Hematopoietic multipotent progenitor cell treated with erythropoietin and hydrocortisone succinate and interleukin-3 and kit ligand, for 8 days (in vitro differentiated cells): Measurements from ENCODE around the gene ABCF3.
A peak's percentile ranks its signal among the peaks of the same experiment; 100 is the strongest.

Experiments used
- DNase-seq: peaks from one replicate; pipeline ENCODE4 v3.0.0-alpha.2; 2015

Gene ABCF3

GRCh38 chr3:184189421-184189820 lies 3.4 kb downstream of the ABCF3 start:
- no peak for DNase-seq

- DNase-seq, result no peak
These were observed 6.9 kb downstream of the ABCF3 start for GRCh38 chr3:184192889-184193288.

- DNase-seq, result no peak
These were observed 8.1 kb downstream of the ABCF3 start for GRCh38 chr3:184193991-184194539.

- DNase-seq, result no peak
These were observed 10.5 kb downstream of the ABCF3 start for GRCh38 chr3:184196536-184196935.

GRCh38 chr3:184198509-184198908 lies 12.5 kb downstream of the ABCF3 start:
- DNase-seq, result no peak

- DNase-seq, result no peak
These were observed 14.8 kb downstream of the ABCF3 start for GRCh38 chr3:184200825-184201224.

GRCh38 chr3:184203526-184203925 lies 17.5 kb downstream of the ABCF3 start:
- no peak for DNase-seq

- no peak for DNase-seq
These were observed 23.3 kb downstream of the ABCF3 start for GRCh38 chr3:184209146-184209923.

- DNase-seq, result peak; percentile 70
These were observed 25.3 kb downstream of the ABCF3 start for GRCh38 chr3:184211297-184211696.

GRCh38 chr3:184211718-184212117 lies 25.7 kb downstream of the ABCF3 start:
- DNase-seq, result no peak

- DNase-seq, result no peak
These were observed 32.8 kb downstream of the ABCF3 start for GRCh38 chr3:184218814-184219213.

- no peak for DNase-seq
These were observed 36.5 kb downstream of the ABCF3 start for GRCh38 chr3:184222521-184222920.

GRCh38 chr3:184223946-184224345 lies 37.9 kb downstream of the ABCF3 start:
- no peak for DNase-seq

GRCh38 chr3:184227481-184227935 lies 41.5 kb downstream of the ABCF3 start:
- peak; percentile 59 for DNase-seq

GRCh38 chr3:184228376-184229137 lies 42.6 kb downstream of the ABCF3 start:
- no peak for DNase-seq

- peak; percentile 65 for DNase-seq
These were observed 43.5 kb downstream of the ABCF3 start, which contains the start of gene VWA5B2 for GRCh38 chr3:184229394-184230080. Gene VWA5B2 (plus strand): TSS chr3:184229585. CDS start chr3:184230529, 944 bp downstream.

- DNase-seq, result peak; percentile 38
These were observed 44.1 kb downstream of the ABCF3 start for GRCh38 chr3:184230081-184230602.

GRCh38 chr3:184230603-184231528 lies 44.9 kb downstream of the ABCF3 start:
- DNase-seq, result no peak

GRCh38 chr3:184231671-184232070 lies 45.7 kb downstream of the ABCF3 start:
- DNase-seq, result no peak

GRCh38 chr3:184233127-184233843 lies 47.3 kb downstream of the ABCF3 start:
- no peak for DNase-seq

GRCh38 chr3:184234224-184234623 lies 48.2 kb downstream of the ABCF3 start:
- peak; percentile 62 for DNase-seq
